Measurements from ENCODE around the gene IRGQ.
"Not testable (repeated sequence)": the region's sequence is repeated elsewhere in the genome, so short reads cannot be mapped to it uniquely, and the experiment has no call there.

IRGQ gene, protein sequence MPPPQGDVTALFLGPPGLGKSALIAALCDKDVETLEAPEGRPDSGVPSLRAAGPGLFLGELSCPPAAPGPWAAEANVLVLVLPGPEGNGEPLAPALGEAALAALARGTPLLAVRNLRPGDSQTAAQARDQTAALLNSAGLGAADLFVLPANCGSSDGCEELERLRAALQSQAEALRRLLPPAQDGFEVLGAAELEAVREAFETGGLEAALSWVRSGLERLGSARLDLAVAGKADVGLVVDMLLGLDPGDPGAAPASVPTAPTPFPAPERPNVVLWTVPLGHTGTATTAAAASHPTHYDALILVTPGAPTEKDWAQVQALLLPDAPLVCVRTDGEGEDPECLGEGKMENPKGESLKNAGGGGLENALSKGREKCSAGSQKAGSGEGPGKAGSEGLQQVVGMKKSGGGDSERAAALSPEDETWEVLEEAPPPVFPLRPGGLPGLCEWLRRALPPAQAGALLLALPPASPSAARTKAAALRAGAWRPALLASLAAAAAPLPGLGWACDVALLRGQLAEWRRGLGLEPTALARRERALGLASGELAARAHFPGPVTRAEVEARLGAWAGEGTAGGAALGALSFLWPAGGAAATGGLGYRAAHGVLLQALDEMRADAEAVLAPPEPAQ

DNA sequence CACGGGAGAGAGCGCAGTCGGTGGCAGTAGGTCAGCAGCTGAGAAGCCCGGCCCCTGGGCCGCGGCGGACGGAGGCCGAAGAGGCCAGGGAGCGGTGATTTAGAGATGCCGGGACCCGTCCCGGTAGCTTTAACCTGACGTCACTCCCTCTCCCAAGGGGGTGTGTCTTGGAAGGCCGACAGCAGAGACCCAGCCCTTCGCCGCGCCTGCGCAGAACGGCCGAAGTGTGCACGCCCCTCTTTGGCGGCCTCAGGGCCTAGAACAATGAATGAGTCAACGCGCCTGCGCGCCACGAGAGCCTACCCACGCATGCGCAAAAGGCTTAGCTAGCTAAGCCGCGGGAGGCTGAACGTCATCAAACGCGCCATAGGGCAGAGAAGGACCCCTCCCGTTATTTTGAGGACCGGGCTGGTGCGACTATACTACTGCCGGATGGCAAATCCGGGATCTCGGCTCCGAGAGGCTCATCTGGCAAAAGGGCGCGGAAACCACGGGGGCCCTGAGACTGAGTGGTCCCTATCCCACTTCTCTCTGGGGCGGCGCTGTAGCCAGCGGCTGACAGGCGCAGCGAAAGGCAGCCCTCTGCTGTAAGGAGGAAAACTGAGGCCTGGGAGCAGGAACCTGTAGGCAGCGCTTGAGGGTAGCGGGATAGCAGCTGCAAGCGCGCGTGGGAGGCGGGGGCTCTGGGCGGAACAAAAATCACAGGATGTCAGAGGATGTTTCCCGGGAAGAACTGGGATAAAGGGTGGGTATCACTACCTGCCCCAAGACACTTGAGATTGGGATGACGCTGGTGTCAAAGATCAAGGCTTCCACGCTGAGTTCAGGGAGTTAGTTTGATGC is at the start of gene IRGQ, which contains the start of gene ZNF576:
IRGQ (minus strand) TSS at position 136 of the 843 bp plus-strand sequence. CDS start 796 bp downstream, outside the sequence.
ZNF576 (plus strand) TSS at position 597 of the 843 bp plus-strand sequence. CDS start 514 bp downstream, outside the sequence.
- peak; percentile 97 for FAIRE-seq

DNA sequence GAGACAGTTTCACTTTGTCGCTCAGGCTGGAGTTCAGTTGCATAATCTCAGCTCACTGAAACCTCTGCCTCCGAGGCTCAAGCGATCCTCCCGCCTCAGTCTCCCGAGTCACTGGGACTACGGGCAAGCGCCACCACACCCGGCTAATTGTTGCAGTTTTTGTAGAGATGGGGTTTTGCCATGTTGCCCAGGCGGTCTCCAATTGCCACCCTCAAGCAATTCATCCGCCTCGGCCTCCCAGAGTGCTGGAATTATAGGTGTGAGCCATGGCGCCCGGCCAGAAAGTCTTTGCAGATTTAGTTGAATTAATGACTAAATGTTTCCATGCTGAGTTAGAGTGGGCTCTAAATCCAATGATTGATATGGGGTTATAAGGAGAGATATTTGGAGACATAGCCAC is 48.2 kb upstream of the IRGQ start:
- no peak for FAIRE-seq

DNA sequence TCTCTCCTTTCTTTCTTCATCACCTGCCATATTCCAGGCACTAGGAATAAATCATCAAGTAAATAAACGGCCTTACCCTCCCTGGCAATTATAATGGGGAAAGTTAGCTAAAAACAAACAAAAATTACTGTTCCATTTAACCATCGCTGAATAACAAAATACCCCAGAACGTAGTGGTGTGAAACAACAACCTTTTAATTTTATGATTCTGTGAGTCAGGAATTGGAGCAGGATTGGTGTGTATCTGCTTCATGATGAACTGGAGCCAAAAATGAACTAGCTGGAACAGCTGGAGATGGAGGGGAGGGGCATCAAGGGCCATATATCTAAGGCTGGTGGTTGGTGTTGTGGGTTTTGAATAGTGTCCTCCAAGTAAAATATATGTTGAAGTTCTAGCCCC is 47.4 kb upstream of the IRGQ start:
- no peak for FAIRE-seq

DNA sequence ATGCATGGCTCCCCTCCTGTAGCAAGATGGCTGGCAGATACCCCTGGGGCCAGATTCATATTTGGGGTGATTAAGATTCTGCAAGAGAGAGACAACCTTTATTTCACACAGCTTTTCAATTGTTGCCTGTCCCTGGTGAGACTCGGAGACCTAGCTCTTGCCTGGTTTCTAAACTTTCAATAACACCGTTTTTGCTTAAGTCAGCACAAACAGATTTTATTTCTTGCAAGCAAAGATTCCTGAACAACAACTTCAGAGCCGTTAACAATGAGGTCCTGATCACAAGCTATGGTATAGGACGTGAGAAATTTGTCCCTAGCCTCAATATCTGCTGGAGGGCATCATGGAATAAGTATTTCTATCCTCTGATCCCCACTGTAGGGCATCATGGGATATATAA is 46.6 kb upstream of the IRGQ start:
- FAIRE-seq = no peak

DNA sequence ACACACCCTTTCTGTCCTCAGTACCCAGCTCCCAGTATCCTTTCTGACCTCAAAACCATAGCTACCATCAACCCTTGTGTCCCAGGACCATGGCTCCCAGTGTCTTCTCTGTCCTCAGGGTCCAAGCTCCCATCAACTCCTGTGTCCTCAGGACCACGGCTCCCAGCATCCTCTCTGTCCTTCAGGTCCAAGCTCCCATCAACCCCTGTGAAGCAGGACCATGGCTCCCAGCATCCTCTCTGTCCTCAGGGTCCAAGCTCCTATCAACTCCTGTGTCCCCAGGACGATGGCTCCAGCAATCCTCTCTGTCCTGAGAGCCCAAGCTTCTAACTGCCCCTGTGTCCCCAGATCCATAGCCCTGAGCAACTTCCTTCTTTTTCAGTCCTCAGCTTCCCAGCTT is 45.4 kb upstream of the IRGQ start:
- FAIRE-seq = no peak

DNA sequence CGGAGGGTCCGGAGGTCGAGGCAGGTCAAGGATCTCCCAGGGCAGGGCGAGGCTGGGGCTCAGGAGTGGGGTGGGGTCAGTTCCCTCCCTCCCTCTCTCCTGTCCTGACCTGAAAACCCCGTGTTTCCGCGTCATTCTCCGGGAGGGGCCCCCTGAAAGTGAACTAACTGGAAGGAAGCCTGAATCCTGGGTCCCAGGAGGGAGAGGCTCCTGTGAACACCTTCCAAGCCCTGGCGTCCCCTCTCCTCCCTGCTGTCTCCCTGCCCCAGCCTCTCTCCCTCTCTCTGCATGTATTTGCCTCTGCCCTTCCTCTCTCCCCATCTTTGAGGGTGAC is 44.5 kb upstream of the IRGQ start:
- no peak for FAIRE-seq

DNA sequence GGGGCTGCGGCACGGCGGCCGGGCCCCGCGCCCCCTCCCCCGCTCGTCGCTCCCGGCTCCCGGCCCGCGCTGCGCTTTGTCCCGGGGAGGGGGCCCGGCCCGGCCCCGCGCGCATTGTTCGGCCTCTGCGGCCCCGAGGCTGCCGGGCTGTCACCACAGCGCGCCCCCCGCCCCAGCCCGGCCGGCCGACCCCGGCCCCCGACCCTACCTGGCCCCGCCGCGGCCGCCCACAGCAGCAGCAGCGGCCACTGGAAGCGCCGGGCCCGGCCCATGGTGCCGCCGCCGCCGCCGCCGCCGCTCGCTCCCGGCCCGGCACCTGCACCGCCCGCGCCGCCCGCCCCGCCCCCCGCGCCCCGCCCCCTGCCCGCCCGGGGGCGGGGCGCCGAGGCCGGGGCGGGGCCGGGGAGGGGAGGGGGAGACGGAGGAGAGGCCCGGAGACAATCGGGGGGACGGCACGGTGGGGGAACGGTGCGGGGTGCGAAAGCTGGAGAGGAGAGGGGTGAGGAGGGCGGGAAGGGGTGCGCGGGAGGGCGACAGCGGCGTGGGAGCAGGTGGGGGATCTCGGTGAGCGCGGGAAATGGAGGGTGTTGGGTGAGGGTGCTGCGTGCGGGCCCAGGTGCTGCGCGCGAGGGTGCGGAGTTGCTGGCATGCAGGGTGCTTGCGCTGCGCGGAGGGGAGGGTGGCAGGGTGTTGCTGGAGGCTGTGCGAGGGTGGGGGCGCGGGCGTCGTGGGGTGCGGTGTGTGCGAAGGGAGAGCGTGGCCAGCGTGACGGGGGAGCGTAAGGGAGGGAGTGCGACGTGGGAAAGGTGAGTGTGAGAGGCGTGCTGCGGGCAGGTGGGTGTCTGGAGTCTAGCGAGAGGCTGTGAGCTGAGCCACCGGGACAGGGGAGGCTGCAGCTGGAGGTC is 43.8 kb upstream of the IRGQ start, which contains the start of gene CADM4:
CADM4 (minus strand) TSS at position 332 of the 905 bp plus-strand sequence; CDS start at position 272, 60 bp downstream.
- no peak for FAIRE-seq

DNA sequence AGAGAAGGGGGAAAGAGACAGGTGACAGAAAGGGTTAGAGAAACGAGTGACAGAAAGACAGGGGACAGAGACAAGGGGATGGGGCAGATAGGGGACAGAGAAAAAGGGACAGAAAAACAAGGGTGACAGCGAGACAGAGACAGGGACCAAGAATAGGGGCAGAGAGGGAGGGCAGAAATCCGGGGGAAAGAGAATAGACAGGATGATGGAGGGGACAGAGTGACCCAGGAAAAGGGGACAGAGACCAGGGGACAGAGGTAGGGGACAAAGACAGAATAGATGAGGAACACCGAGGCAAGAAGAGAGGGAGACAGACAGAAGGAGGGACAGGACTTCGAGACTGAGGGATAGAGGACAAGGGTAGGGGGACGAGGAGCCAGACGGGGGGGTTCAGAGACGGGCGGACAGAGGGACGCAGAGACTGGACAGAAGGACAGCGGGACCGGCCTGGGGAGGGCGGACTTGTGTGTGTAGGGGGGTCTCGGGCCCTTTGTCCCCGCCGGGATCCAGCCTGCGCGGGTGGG is 43.1 kb upstream of the IRGQ start:
- no peak for FAIRE-seq

DNA sequence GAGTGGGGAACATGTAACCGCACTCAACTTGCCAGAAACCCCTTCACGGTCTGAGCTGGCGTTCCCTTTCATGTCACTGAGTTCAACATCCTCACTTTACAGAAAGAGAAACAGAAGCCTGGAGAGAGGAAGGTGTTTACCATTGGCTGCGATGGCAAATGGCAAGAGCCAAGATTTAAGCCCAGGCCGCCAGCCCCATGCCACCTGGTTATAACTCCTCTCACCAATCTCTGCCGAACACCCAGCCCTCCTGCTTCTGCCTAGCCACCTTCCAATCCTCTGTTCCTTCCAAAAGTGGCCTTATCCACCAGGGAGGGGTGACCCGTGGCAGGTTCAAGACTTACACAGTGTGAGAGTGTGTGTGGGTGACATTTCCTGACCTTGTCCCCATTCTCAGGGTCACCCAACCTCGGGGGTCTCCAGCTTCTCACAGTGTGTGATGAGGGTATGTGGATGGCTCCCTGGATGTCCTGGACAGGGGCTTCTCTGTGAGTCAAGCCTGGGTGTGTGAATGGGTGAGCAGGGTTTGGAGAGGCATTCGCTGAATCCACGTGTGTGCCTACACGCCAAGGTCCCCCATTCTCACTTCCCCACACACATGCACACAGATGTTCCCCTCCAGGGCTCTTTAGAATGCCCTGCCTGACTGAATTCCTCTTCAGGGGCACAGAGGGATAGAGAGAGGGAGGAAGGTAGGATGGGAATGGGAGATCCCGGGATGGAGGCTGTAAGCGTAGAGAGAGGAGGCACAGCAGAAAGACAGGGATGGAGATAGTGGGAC is 42.5 kb upstream of the IRGQ start:
- FAIRE-seq = no peak

DNA sequence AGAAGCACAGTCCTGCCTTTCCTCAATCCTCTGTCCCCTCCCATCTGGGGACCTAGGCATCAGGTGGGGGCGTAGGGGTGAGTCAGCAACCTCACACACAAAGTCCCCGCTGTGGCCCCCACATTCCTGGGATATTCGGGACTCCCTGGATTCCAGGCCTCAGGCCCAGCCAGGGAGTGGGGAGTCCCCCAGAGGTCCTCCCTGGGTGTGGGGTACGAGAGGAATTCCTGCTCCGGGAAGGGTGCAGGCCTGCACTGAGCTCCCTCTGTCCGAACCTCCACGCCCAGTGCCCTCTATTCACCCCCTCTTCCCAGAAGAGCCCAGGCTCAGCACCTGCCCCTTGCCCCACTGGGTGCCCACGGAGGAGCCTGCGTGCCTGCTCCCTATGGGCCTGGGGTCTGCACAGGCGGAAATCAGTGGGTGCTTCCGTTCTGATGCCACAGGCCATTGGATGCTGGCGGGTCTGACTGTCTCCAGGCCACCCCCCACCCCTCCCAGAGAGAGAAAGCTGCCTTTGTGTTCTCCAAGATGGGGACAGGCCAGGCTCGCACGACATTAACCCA is 40.3 kb upstream of the IRGQ start:
- no peak for FAIRE-seq

DNA sequence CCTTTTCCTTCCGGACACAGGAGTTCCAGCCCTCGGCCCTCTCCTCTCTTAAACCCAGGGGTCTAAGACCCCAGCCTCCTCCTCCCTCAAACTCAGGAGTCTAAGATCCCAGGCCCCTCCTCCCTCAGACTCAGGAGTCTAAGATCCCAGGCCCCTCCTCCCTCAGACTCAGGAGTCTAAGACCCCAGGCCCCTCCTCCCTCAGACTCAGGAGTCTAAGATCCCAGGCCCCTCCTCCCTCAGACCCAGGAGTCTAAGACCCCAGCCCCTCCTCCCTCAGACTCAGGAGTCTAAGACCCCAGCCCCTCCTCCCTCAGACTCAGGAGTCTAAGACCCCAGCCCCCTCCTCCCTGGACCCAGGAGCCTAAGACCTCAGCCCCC is 39.6 kb upstream of the IRGQ start:
- FAIRE-seq = not testable (repeated sequence)

DNA sequence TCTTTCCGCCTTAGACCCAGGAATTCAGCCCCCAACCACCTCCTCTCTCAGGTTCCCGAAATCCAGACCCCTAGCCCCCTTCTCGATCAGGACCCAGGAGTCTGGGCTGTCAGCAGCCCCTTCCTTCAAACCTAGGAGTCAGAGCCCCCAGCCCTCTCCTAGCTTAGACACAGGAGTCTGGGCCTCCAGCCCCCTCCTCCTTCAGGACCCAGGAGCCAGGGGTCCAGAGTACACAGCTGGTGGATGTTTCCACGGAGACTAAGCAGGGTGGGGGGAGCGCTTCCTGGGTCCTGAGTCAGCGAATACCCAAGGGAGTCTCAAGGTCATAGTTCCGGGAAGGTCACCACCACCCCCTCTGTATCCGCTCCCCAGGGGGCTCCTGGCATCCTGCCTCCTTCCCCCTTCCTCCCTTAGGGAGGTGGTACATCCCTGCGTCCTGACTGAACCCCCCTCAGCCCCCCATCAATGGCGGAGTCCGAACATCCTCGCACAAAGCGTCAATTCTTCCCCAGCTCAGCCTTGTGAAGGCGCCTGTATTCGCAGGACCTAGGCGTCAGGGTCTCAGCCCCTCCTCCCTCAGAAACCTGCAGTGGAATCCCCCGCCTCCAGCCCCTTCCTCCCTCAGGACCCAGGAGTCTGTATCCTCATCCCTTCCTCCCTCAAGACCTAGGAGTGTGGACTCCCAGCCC is 39.1 kb upstream of the IRGQ start:
- FAIRE-seq = no peak

DNA sequence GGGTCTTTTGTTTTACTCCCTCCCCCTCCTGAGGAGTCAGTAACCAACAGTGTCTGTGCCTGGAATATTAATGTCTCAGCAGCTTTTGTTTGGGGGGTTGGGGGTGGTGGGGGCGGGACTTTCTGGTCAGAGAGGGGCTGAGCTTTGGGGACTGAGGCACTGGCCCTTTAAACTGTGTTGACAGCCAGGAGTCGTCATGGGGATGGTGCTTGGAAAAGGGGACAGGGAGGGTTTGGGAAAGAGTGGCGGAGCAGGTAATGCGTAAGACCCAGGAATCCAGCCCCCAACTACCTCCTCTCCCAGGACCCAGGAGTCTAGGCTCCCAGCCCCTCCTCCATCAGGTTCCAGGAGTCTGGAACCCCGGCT is 38.6 kb upstream of the IRGQ start:
- FAIRE-seq = no peak

DNA sequence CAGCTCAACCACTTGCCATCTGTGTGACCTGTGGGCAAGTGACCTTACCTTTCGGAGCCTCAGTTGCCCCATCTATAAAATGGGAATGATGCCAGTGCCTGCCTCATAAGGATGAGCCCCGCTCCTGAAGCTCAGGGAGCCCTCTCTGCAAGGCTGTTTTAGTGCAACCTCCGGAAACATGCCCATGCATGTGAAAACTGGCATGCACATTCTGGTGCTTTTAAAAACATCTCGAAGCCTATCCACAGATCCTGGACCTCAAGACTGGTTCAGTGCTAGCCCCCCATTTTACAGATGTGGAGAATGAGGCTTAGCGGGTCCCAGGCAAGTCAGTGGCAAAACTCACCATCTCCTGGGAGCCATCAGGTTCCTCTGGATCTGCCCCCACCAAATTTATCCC is 38.1 kb upstream of the IRGQ start:
- no peak for FAIRE-seq

DNA sequence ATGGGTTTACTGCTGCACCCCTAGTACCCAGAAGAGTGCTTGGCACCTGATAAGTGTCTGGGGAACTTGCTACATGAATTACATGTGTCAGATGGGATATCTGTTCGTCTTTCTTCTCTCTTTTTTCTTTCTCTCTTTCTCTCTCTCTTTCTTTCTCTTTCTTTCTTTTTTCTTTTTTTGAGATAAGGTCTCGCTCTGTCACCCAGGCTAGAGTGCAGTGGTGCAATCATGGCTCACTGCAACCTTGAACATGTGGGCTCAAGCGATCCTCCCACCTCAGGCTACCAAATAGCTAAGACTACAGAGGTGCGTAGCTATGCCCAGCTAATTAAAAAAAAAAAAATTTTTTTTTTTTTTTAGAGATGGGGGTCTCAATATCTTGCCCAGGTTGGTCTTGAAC is 37.6 kb upstream of the IRGQ start:
- no peak for FAIRE-seq

DNA sequence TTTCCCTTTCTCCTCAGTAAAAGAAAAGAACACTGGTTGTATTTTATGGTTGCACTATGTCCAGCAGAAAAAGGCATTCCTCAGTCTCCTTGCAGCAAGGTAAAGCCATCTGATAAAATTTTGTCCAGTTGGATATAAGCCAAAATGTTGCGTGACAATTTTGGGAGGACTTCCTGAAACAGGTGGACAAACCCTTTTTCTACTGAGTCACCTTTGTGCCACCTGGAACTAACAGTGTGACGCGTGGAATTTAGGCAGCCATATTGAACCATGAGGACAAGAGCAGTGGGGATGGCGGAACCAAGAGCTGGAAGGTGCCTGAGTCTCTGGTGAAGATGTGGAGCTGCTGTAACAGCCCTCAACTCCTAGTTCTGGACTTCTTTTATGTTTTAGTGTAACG is 35.6 kb upstream of the IRGQ start:
- FAIRE-seq = no peak

DNA sequence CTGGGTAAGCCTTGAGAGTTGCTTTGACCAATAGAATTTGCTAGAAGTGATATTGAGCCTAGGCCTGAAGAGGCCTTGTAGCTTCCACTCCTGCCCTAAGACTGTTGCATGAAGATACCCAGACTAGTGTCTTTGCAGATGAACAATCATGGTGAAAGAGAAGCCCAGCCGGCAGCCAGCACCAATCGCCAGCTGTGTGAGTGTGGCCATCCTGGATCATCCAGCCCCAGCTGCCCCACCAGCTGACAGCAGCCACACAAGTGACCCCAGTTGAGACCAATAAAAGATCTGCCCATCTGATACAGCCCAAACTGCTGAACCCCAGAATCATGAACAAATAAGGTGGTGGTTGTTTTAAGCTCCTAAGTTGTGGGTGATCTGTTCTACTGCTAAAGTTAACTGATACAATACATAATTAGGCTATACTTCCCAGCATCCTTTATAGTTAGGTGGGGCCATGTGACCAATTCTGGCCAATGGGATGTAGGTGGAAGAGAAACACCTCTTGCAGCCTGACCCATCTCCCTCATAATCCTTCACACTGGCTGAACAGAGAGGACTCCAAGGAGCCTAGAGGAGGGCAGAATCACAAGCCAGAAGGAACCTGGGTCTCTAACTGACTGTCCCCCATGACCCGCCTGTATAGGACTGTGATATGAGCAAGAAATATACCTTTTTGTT is 32.9 kb upstream of the IRGQ start:
- no peak for FAIRE-seq

DNA sequence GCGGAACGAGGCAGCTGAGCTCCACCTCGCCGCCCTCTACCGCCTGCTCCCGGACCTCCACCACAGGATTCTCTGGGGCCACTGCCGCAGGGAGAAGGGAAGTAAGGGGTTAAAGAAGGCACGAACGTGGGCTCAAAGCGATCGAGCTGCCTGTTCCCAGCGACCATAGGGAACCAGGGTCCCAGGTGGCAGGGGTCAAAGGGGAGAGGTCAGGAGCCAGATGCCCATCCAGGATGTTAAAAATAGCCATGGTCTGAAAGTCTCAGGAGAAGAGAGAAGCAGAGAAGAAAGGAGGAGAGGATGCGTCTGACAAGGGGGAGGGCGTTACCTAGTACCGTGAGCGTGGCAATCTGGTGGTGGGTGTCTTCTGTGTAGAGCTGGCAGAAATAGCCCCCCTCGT is 30.9 kb upstream of the IRGQ start:
- no peak for FAIRE-seq

DNA sequence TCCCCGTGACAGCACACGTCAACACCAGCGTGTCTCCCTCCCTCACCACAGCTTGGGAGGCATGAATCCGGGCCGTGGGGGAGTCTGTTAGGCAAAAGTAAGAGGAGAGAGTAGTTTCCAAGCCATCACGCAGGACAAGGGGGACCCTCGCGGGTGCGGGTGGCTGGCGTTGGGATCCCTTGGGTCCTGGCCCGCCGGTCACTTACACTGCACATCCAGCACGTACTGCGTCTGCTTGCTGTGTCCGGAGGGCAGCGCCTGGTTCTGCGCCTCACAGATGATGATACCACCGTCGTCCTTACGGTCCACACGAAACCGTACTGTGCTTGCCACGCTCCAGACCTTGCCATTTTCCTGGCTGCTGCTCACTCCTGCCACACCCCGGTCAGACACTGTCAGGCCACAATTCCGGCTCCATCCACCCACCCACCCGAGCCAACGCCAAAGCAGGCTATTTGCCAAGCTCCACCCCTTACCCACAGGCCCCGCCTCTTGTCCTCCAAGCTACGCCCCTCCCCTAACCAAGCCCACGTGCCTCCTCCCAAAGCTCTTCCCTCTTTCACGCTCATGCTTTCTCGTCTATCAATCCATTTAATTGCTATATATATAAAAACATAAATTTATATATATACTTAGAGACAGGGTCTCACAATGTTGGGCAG is 30.1 kb upstream of the IRGQ start:
- FAIRE-seq = no peak

All from islet of Langerhans (tissue), 1 donor.